ENCODE measurements around the gene SLU7.

The SLU7 gene

DNA sequence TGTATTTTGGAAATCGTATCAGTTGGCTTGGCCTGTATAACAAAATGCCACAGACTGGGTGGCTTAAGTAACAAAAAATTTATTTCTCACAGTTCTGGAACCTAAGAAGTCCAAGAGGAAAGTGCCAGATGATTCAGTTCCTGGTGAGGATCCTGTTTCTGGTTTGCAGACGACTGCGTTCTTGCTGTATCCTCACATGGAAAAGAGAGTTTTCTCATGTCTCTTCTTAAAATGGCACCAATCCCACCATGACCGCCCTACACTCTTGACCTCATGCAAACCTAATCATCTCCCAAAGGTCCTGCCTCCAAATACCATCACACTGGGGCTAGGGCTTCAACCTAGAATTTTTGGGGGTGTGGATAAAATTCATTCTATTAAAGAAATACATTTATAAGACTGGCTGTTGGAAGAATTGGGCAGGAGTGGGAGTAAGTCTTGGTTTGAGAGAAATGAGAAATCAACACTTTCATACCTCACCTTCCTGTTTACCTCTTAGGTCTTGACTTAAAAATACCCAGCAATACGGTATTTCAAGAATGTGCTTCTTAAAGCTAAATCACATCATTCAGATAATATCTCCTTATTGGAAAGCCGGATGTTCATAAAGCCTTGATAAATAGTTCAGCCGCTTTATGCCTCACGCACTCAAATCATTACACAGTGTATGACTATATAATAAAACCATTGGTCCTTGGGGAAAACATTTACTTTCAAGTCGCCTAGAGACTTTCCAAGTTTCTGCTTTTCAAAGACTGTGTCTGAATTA lies 31.5 kb upstream of the SLU7 start:
- TF ChIP-seq CTCF (conservative IDR thresholded peaks at IDR 0.05) (no peak), ZFX (IDR thresholded peaks at IDR 0.05) (no peak)
- H3K27ac ChIP-seq: no peak overlapping the region

GRCh38 chr5:160449458-160449857 lies 30.6 kb upstream of the SLU7 start:
- TF ChIP-seq ZFX (IDR thresholded peaks at IDR 0.05) (no peak), CTCF (conservative IDR thresholded peaks at IDR 0.05) (no peak)
- H3K27ac ChIP-seq: no peak overlapping the region

DNA sequence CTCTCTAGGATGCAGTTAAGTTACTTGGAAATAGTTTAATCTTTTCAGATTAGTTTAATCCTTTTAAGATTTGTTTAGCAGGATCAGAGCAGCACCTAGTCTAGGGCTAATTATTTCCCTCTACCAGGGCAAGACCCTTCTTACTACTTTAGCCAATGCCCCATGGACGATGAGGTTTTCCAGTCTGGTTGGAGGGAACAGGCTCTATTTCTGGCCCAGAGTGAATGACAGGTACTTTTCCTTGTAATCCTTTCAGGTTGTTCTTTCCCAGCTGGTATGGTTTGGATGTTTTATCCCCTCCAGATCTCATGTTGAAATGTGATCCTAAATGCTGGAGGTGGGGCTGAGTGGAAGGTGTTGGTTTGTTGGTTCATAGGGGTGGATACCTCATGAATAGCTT lies 30.0 kb upstream of the SLU7 start:
- TF ChIP-seq CTCF (conservative IDR thresholded peaks at IDR 0.05) (no peak), ZFX (IDR thresholded peaks at IDR 0.05) (no peak)
- no peak overlapping the region for H3K27ac ChIP-seq

DNA sequence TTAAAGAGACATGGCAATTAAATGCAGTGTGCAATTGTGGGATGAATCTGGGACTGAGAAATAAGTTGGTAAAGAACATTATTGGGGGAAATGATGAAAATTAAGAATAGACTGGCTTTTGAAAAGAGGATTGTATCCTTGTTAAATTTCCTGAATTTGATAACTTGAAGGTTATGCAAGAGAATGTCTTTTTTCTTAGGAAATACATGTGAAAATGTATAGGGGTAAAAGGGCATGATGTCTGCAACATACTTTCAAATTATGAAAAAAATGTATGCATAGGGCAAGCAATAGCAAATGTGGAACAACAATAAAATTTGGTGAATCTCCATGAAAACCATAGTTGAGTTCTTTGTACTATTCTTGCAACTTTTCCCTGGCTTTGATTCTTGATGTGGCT lies 26.9 kb upstream of the SLU7 start:
- H3K27ac ChIP-seq: no peak overlapping the region
- no peak for TF ChIP-seq CTCF (conservative IDR thresholded peaks at IDR 0.05)
- no peak for TF ChIP-seq ZFX (IDR thresholded peaks at IDR 0.05)

- no peak overlapping the region for H3K27ac ChIP-seq
These were observed 26.3 kb upstream of the SLU7 start for GRCh38 chr5:160445132-160445531.

GRCh38 chr5:160444407-160444806 lies 25.5 kb upstream of the SLU7 start:
- no peak overlapping the region for H3K27ac ChIP-seq
- TF ChIP-seq CTCF (conservative IDR thresholded peaks at IDR 0.05) (no peak), ZFX (IDR thresholded peaks at IDR 0.05) (no peak)

More at GRCh38 chr5:160445132-160445531, 26.3 kb upstream of the SLU7 start:
- TF ChIP-seq ZFX (IDR thresholded peaks at IDR 0.05) (no peak), CTCF (conservative IDR thresholded peaks at IDR 0.05) (no peak)

GRCh38 chr5:160442824-160443431 lies 24.0 kb upstream of the SLU7 start:
- TF ChIP-seq CTCF (conservative IDR thresholded peaks at IDR 0.05) (no peak), ZFX (IDR thresholded peaks at IDR 0.05) (no peak)
- no peak overlapping the region for H3K27ac ChIP-seq

All from C4-2B (cell line).